Measurements from ENCODE around the gene FMC1.
A peak's percentile ranks its signal among the peaks of the same experiment; 100 is the strongest.

The FMC1 gene

DNA sequence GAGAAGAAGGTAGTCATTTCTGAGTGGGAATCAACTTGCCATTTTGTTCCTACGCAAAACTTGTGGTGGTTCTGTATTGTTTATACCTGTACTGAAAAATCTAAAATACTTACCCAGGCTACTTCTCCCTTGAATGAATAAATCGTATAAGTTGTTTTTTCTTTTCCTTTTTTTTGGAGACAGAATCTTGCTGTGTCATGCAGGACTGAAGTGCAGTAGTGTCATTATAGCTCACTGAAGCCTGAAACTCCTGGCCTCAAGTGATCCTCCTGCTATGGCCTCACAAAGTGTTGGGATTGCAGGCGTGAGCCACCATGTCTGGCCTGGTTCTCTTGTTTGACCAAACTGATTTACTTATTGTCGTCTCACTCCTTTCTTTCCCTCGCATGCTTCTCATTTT lies 46.5 kb downstream of the FMC1 start:
- CTCF ChIA-PET = interaction anchor here (0.8 to 1.0 kb wide), 2 partner anchors 28 to 47 kb away, joined by 3 to 5 read pairs; partner anchors contain the start of gene LUC7L2
- Histone ChIP-seq H3K36me3 (ENCODE audit: control insufficient read depth in 2 of 2, insufficient read depth in 1 of 2, low read length in 2 of 2) (peaks cover 33 to 82% of the 10 kb centered on the region in 2 experiments; a peak in 2 of 3 replicates), H3K9me3 (ENCODE audit: control insufficient read depth, insufficient read depth, low read depth, low read length) (no peaks in the 10 kb centered on the region), H3K4me3 (ENCODE audit: low read depth, low read length) (no peak overlapping the region), H3K27ac (ENCODE audit: extremely low read depth, low read depth, low read length) (no peak overlapping the region), H3K4me1 (ENCODE audit: control insufficient read depth, insufficient read depth, low read length) (no peaks in the 10 kb centered on the region)
- TF ChIP-seq ZNF394 (tag by site-specific recombination; IDR thresholded peaks at IDR 0.05; ENCODE audit: borderline replicate concordance) (no peak), ZNF600 (tag by site-specific recombination; IDR thresholded peaks at IDR 0.05) (no peak), ZNF558 (tag by site-specific recombination; IDR thresholded peaks at IDR 0.05) (no peak)
- TF ChIP-seq, protein P1, sequence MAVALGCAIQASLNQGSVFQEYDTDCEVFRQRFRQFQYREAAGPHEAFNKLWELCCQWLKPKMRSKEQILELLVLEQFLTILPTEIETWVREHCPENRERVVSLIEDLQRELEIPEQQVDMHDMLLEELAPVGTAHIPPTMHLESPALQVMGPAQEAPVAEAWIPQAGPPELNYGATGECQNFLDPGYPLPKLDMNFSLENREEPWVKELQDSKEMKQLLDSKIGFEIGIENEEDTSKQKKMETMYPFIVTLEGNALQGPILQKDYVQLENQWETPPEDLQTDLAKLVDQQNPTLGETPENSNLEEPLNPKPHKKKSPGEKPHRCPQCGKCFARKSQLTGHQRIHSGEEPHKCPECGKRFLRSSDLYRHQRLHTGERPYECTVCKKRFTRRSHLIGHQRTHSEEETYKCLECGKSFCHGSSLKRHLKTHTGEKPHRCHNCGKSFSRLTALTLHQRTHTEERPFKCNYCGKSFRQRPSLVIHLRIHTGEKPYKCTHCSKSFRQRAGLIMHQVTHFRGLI (tag by site-specific recombination; IDR thresholded peaks at IDR 0.05) = no peak
- POLR2A ChIA-PET = no interaction called here

DNA sequence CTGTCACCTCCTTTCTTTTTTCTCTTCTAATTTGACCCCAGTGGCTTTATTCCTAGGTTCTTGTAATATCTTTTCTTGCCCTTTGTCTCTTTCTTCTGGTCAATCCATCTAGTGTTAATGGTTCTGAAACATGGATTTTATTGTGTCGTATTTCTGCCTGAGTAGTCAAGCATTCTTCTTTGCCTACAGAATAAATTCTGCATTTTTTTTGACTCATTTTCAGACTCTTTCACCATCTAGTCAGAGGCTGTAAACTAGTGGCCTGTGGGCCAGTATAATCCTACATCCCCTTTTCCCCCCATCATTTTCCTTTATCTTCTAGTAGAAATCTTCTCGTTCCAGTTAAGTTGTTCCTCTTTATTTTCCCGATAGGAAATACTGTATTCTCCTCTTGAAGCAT lies 48.0 kb downstream of the FMC1 start:
- POLR2A ChIA-PET = no interaction called here
- H3K36me3 ChIP-seq (ENCODE audit: control insufficient read depth in 2 of 2, insufficient read depth in 1 of 2, low read length in 2 of 2) = peaks cover 29 to 85% of the 10 kb centered on the region in 2 experiments; a peak in 2 of 3 replicates
- no peak overlapping the region for H3K27ac ChIP-seq (ENCODE audit: extremely low read depth, low read depth, low read length)
- H3K9me3 ChIP-seq (ENCODE audit: control insufficient read depth, insufficient read depth, low read depth, low read length) = no peaks in the 10 kb centered on the region
- H3K4me3 ChIP-seq (ENCODE audit: low read depth, low read length) = no peak overlapping the region
- CTCF ChIA-PET = interaction anchor here (0.7 to 2.6 kb wide), 2 partner anchors 25 to 46 kb away, joined by 3 to 10 read pairs; no protein-coding TSS in a partner anchor
- TF ChIP-seq ZNF394 (tag by site-specific recombination; IDR thresholded peaks at IDR 0.05; ENCODE audit: borderline replicate concordance) = no peak
- H3K4me1 ChIP-seq (ENCODE audit: control insufficient read depth, insufficient read depth, low read length) = no peaks in the 10 kb centered on the region

- H3K9me3 ChIP-seq (ENCODE audit: control insufficient read depth, insufficient read depth, low read depth, low read length) = no peaks in the 10 kb centered on the region
- ChIA-PET CTCF (interaction anchor here (2.6 kb wide), 1 partner anchor 45 kb away, joined by 10 read pairs; no protein-coding TSS in a partner anchor), POLR2A (interaction anchor here (0.6 to 1.0 kb wide), 2 partner anchors 9 to 485 kb away, joined by 3 read pairs; no protein-coding TSS in a partner anchor)
- no peak overlapping the region for H3K27ac ChIP-seq (ENCODE audit: extremely low read depth, low read depth, low read length)
- no peaks in the 10 kb centered on the region for H3K4me1 ChIP-seq (ENCODE audit: control insufficient read depth, insufficient read depth, low read length)
- no peak overlapping the region for H3K4me3 ChIP-seq (ENCODE audit: low read depth, low read length)
- TF ChIP-seq ZNF121 (tag by site-specific recombination; IDR thresholded peaks at IDR 0.05) (peak; percentile 91), GFI1B (tag by site-specific recombination; IDR thresholded peaks at IDR 0.05) (no peak)
- peaks cover 23 to 86% of the 10 kb centered on the region in 2 experiments; a peak in 2 of 3 replicates for H3K36me3 ChIP-seq (ENCODE audit: control insufficient read depth in 2 of 2, insufficient read depth in 1 of 2, low read length in 2 of 2)
Observed at GRCh38 chr7:139389774-139390173, 48.6 kb downstream of the FMC1 start.

GRCh38 chr7:139393621-139394211 lies 52.6 kb downstream of the FMC1 start:
- Histone ChIP-seq H3K9me3 (ENCODE audit: control insufficient read depth, insufficient read depth, low read depth, low read length) (no peaks in the 10 kb centered on the region), H3K27ac (ENCODE audit: extremely low read depth, low read depth, low read length) (no peak overlapping the region), H3K4me3 (ENCODE audit: low read depth, low read length) (no peak overlapping the region), H3K4me1 (ENCODE audit: control insufficient read depth, insufficient read depth, low read length) (no peaks in the 10 kb centered on the region), H3K36me3 (ENCODE audit: control insufficient read depth in 2 of 2, insufficient read depth in 1 of 2, low read length in 2 of 2) (peaks cover 7 to 80% of the 10 kb centered on the region in 2 experiments)
- CTCF ChIA-PET = interaction anchor here (0.6 kb wide), 1 partner anchor 323 kb away, joined by 4 read pairs; no protein-coding TSS in a partner anchor
- TF ChIP-seq, protein P1 (tag by site-specific recombination; IDR thresholded peaks at IDR 0.05) = peak; percentile 89
- no peak for TF ChIP-seq ZNF677 (tag by site-specific recombination; IDR thresholded peaks at IDR 0.05)
- POLR2A ChIA-PET = no interaction called here

DNA sequence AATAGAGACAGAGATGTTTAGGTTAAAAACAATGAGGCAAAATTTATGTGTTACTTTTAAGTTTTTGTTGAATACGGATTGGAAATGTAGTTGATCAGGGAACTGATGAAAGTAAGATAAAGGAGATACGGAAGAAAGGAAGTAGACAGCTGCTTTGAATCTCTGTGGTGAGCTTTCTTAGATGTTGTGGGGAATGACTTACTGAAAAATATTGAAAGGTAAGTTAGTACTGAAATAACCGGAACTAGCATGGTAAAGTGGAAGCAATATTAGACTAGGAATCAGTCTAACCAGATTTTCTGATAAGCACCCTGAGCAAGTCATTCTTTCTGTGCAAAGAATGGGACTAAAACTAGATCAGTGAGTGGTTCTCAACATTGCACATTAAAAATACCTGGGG lies 53.4 kb downstream of the FMC1 start:
- H3K27ac ChIP-seq (ENCODE audit: extremely low read depth, low read depth, low read length) = no peak overlapping the region
- ChIA-PET CTCF (interaction anchor here (1.2 kb wide), 1 partner anchor 251 kb away, joined by 3 read pairs; no protein-coding TSS in a partner anchor), POLR2A (no interaction called here)
- no peaks in the 10 kb centered on the region for H3K9me3 ChIP-seq (ENCODE audit: control insufficient read depth, insufficient read depth, low read depth, low read length)
- H3K4me3 ChIP-seq (ENCODE audit: low read depth, low read length) = no peak overlapping the region
- no peaks in the 10 kb centered on the region for H3K4me1 ChIP-seq (ENCODE audit: control insufficient read depth, insufficient read depth, low read length)
- peaks cover 7 to 77% of the 10 kb centered on the region in 2 experiments for H3K36me3 ChIP-seq (ENCODE audit: control insufficient read depth in 2 of 2, insufficient read depth in 1 of 2, low read length in 2 of 2)
- no peak for TF ChIP-seq ZNF76 (tag by site-specific recombination; IDR thresholded peaks at IDR 0.05; ENCODE audit: borderline replicate concordance, low read depth)
- no peak for TF ChIP-seq ZNF544 (tag by site-specific recombination; IDR thresholded peaks at IDR 0.05)
- no peak for TF ChIP-seq BCL6B (tag by site-specific recombination; IDR thresholded peaks at IDR 0.05)
- TF ChIP-seq, protein P2, sequence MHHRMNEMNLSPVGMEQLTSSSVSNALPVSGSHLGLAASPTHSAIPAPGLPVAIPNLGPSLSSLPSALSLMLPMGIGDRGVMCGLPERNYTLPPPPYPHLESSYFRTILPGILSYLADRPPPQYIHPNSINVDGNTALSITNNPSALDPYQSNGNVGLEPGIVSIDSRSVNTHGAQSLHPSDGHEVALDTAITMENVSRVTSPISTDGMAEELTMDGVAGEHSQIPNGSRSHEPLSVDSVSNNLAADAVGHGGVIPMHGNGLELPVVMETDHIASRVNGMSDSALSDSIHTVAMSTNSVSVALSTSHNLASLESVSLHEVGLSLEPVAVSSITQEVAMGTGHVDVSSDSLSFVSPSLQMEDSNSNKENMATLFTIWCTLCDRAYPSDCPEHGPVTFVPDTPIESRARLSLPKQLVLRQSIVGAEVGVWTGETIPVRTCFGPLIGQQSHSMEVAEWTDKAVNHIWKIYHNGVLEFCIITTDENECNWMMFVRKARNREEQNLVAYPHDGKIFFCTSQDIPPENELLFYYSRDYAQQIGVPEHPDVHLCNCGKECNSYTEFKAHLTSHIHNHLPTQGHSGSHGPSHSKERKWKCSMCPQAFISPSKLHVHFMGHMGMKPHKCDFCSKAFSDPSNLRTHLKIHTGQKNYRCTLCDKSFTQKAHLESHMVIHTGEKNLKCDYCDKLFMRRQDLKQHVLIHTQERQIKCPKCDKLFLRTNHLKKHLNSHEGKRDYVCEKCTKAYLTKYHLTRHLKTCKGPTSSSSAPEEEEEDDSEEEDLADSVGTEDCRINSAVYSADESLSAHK (tag by site-specific recombination; IDR thresholded peaks at IDR 0.05) = no peak
- TF ChIP-seq SCRT1 (tag by site-specific recombination; IDR thresholded peaks at IDR 0.05; ENCODE audit: borderline replicate concordance) = no peak
- TF ChIP-seq, protein P1 (tag by site-specific recombination; IDR thresholded peaks at IDR 0.05) = no peak
- TF ChIP-seq KLF9 (tag by site-specific recombination; IDR thresholded peaks at IDR 0.05; ENCODE audit: low read depth) = no peak
